ENCODE measurements around the gene ZNF548.

Gene ZNF548

DNA sequence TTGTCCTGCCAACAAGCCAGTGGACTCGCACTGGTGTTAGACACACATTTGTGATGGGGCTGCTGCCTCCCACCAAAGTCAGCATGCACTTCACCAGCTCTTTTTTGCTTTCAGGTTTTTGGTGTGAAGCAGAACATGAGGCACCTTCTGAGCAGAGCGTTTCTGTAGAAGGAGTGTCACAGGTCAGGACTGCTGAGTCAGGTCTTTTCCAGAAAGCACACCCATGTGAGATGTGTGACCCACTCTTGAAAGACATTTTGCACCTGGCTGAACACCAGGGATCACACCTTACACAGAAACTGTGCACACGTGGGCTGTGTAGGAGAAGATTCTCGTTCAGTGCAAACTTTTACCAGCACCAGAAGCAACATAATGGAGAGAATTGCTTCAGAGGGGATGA lies 33.7 kb upstream of the ZNF548 start:
- Histone ChIP-seq H3K4me1 (ENCODE audit: control insufficient read depth in 1 of 2, insufficient read depth in 1 of 2, low read depth in 1 of 2, low read length in 1 of 2) (peaks cover 12 to 14% of the 10 kb centered on the region in 2 experiments), H3K27ac (no peak overlapping the region), H3K36me3 (peaks cover 19% of the 10 kb centered on the region), H3K9me3 (peaks cover 8% of the 10 kb centered on the region), H3K4me3 (ENCODE audit: low read depth in 1 of 2, low read length in 1 of 2) (no peak overlapping the region), H3K27me3 (no peaks in the 10 kb centered on the region)
- no peak for TF ChIP-seq CTCF (IDR thresholded peaks at IDR 0.05)

DNA sequence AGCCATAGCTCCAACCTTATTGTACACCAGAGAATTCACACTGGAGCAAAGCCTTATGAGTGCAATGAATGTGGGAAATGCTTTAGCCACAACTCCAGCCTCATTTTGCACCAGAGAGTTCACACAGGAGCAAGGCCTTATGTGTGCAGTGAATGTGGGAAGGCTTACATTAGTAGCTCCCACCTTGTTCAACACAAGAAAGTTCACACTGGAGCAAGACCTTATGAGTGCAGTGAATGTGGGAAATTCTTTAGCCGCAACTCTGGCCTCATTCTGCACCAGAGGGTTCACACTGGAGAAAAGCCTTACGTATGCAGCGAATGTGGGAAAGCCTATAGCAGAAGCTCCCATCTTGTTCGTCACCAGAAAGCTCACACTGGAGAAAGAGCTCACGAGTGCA lies 32.2 kb upstream of the ZNF548 start:
- H3K27ac ChIP-seq: no peak overlapping the region
- H3K4me1 ChIP-seq (ENCODE audit: control insufficient read depth in 1 of 2, insufficient read depth in 1 of 2, low read depth in 1 of 2, low read length in 1 of 2): peaks cover 0 to under 1% of the 10 kb centered on the region in 2 experiments
- H3K4me3 ChIP-seq (ENCODE audit: low read depth in 1 of 2, low read length in 1 of 2): no peak overlapping the region
- no peaks in the 10 kb centered on the region for H3K27me3 ChIP-seq
- peaks cover 23% of the 10 kb centered on the region for H3K9me3 ChIP-seq
- H3K36me3 ChIP-seq: peaks cover 19% of the 10 kb centered on the region
- TF ChIP-seq CTCF (IDR thresholded peaks at IDR 0.05): no peak

DNA sequence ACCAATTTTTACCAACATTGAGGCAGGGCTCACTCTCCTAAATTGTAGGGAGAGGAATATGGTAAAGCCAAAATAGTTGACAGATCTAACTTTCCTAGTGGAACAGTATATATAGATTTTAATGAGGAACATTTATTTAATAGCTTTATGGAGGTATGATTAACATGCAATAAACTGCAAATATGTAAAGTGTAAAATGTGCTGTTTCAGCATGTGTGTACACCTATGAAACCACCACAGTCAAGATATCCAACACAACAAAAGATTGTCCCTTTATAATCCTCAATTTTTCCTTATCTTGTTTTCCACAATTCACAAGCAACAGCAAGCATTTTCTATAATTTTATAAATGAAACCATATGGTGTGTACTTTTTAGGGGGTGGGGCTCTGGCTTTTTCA lies 30.4 kb upstream of the ZNF548 start:
- H3K27me3 ChIP-seq: no peaks in the 10 kb centered on the region
- no peak overlapping the region for H3K4me3 ChIP-seq (ENCODE audit: low read depth in 1 of 2, low read length in 1 of 2)
- peaks cover 19% of the 10 kb centered on the region for H3K36me3 ChIP-seq
- TF ChIP-seq CTCF (IDR thresholded peaks at IDR 0.05): no peak
- H3K4me1 ChIP-seq (ENCODE audit: control insufficient read depth in 1 of 2, insufficient read depth in 1 of 2, low read depth in 1 of 2, low read length in 1 of 2): peaks cover 11 to 19% of the 10 kb centered on the region in 2 experiments
- peaks cover 41% of the 10 kb centered on the region for H3K9me3 ChIP-seq
- H3K27ac ChIP-seq: no peak overlapping the region

DNA sequence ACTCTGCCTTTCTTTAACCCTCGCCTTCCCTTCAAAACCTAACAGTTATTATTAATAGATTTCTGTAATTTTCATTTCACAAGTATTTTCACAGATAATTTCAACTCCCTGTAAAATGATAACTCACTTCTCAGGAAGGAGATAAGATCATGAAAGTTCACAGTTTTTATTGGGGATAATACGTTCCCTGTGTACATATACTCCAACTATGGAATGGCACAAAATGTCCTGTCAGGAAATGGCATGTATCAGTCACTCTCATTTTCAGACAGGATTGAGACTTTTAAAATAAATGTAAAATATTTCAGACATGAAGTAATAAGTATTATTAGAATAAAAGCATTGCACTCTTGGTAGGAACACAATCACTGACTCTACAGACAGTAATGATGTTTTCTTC lies 27.2 kb upstream of the ZNF548 start:
- Histone ChIP-seq H3K27ac (no peak overlapping the region), H3K9me3 (peaks cover 42% of the 10 kb centered on the region), H3K27me3 (no peaks in the 10 kb centered on the region), H3K36me3 (no peaks in the 10 kb centered on the region), H3K4me1 (ENCODE audit: control insufficient read depth in 1 of 2, insufficient read depth in 1 of 2, low read depth in 1 of 2, low read length in 1 of 2) (peaks cover 11 to 19% of the 10 kb centered on the region in 2 experiments), H3K4me3 (ENCODE audit: low read depth in 1 of 2, low read length in 1 of 2) (peak overlapping the region in 1 of 2 experiments; percentile 58)
- no peak for TF ChIP-seq CTCF (IDR thresholded peaks at IDR 0.05)

DNA sequence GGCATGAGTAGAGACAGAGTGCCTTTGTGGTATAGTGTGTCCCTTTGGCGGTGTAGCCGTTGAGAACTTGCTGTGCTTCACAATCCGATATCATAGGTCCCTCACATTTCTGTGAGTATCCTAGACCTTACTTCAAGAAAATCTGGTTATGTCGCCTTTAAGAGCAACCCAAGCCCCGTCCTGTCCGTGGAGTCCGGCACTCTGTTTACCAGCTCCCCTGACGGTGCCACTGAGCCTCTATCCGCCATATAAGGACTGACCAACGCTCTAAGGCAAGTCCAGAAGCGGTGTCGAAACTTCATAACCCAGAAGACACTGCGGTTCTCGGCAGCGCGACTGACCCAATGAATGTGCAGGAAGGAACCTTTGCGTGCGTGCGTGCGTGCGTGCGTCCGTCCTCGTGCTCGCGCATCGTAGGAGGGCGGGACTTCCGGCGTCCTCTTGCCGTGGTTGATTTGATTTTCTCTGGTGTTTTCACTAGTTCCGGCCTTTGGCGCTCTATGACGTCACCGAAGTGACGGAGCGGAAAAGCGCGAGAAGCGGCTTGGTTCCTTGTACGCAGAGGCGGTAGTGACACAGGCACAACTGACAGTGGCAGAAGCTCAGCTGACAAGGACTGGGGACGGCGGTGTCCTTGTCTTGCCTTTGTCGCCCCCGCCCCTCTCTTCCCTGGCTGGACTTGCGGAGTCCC lies 26.5 kb upstream of the ZNF548 start, which contains the start of the genes TRAPPC2B and ZNF547:
TRAPPC2B (plus strand) TSS at position 555 of the 691 bp plus-strand sequence. CDS start 1,283 bp downstream, outside the sequence.
ZNF547 (plus strand) TSS at position 555 of the 691 bp plus-strand sequence. CDS start 5,005 bp downstream, outside the sequence.
- Histone ChIP-seq H3K9me3 (peaks cover 42% of the 10 kb centered on the region), H3K27ac (peak within 1 kb of the TSS; percentile 81), H3K4me1 (ENCODE audit: control insufficient read depth in 1 of 2, insufficient read depth in 1 of 2, low read depth in 1 of 2, low read length in 1 of 2) (peaks cover 11 to 19% of the 10 kb centered on the region in 2 experiments), H3K4me3 (ENCODE audit: low read depth in 1 of 2, low read length in 1 of 2) (peak within 1 kb of the TSS; percentile 55 to 58), H3K27me3 (no peaks in the 10 kb centered on the region), H3K36me3 (no peaks in the 10 kb centered on the region)
- no peak for TF ChIP-seq CTCF (IDR thresholded peaks at IDR 0.05)

Data from neutrophil (primary cell).